SU-DHL-6 (cell line): ENCODE results near the gene HK3.

Experiments
- H2AFZ ChIP-seq: fragments of 200-600 bp; sonication (generic); 2 replicates; pipeline ENCODE4 v1.6.1; 2014; ENCODE audit warnings: low read depth, mild to moderate bottlenecking, moderate library complexity, mixed read lengths, antibody characterized with exemption, low read length; ENCODE audit not compliant: severe bottlenecking
- H3F3A ChIP-seq: fragments of 200-600 bp; shearing (Covaris generic); 2 replicates; pipeline ENCODE4 v1.6.0; 2016; ENCODE audit warnings: antibody characterized with exemption, mild to moderate bottlenecking; ENCODE audit not compliant: insufficient read depth
- H3K27ac ChIP-seq: fragments of 200-600 bp; sonication (generic); 2 replicates; pipeline ENCODE4 v1.5.1; 2016; ENCODE audit warnings: low read depth, mild to moderate bottlenecking, low read length, moderate library complexity, mixed read lengths
- H3K27me3 ChIP-seq: fragments of 200-600 bp; sonication (generic), shearing (Covaris generic); 2 replicates; pipeline ENCODE4 v1.6.0; 2014; ENCODE audit warnings: mild to moderate bottlenecking, low read length
- H3K36me3 ChIP-seq: fragments of 200-600 bp; sonication (generic); 2 replicates; pipeline ENCODE4 v1.6.1; 2014; ENCODE audit warnings: mild to moderate bottlenecking, low read length, mixed read lengths
- H3K4me2 ChIP-seq: fragments of 300-600, 200-600 bp; shearing (Covaris generic), sonication (generic); 2 replicates; pipeline ENCODE4 v1.6.0; 2014; ENCODE audit warnings: low read length, low read depth, mild to moderate bottlenecking; ENCODE audit not compliant: poor library complexity, severe bottlenecking
- H3K4me3 ChIP-seq: fragments of 200-600 bp; sonication (generic); 2 replicates; pipeline ENCODE4 v1.5.1; 2014; ENCODE audit warnings: antibody characterized with exemption, low read length, mild to moderate bottlenecking, mixed read lengths; ENCODE audit not compliant: insufficient read depth, poor library complexity, severe bottlenecking
- H3K79me2 ChIP-seq: fragments of 200-600 bp; sonication (generic); 2 replicates; pipeline ENCODE4 v1.6.1; 2014; ENCODE audit warnings: mild to moderate bottlenecking, low read length, moderate library complexity; ENCODE audit not compliant: insufficient read depth
- H3K9ac ChIP-seq: fragments of 200-600 bp; sonication (generic); 2 replicates; pipeline ENCODE4 v1.7.0; 2014; ENCODE audit warnings: mild to moderate bottlenecking, low read length
- H3K9me2 ChIP-seq: fragments of 200-600 bp; sonication (generic); replicated peaks from 2 replicates; pipeline ENCODE4 v1.6.1; 2014; ENCODE audit warnings: low read length; ENCODE audit not compliant: insufficient read depth
- H3K9me3 ChIP-seq: fragments of 200-600 bp; sonication (generic); 2 replicates; pipeline ENCODE4 v1.6.1; 2014; ENCODE audit warnings: low read length, mixed read lengths; ENCODE audit not compliant: insufficient read depth
- H4K20me1 ChIP-seq: fragments of 200-600 bp; sonication (generic); 2 replicates; pipeline ENCODE4 v1.6.1; 2014; ENCODE audit warnings: low read depth, mild to moderate bottlenecking, antibody characterized with exemption, low read length, moderate library complexity, mixed read lengths
- EZH2phosphoT487 ChIP-seq: fragments of 200-600 bp; sonication (generic), shearing (Covaris generic); conservative IDR thresholded peaks from 2 replicates; pipeline ENCODE4 v1.6.1; 2018; ENCODE audit warnings: mild to moderate bottlenecking, antibody characterized with exemption, low read length, moderate library complexity, mixed read lengths
- TF ChIP-seq, protein P1 (sequence below): fragments of 200-600 bp; sonication (generic); IDR thresholded peaks from one replicate; pipeline ENCODE4 v1.5.1; 2017; ENCODE audit warnings: antibody characterized with exemption, mild to moderate bottlenecking, low read length, moderate library complexity; ENCODE audit not compliant: insufficient read depth, poor library complexity, severe bottlenecking

Gene HK3

DNA sequence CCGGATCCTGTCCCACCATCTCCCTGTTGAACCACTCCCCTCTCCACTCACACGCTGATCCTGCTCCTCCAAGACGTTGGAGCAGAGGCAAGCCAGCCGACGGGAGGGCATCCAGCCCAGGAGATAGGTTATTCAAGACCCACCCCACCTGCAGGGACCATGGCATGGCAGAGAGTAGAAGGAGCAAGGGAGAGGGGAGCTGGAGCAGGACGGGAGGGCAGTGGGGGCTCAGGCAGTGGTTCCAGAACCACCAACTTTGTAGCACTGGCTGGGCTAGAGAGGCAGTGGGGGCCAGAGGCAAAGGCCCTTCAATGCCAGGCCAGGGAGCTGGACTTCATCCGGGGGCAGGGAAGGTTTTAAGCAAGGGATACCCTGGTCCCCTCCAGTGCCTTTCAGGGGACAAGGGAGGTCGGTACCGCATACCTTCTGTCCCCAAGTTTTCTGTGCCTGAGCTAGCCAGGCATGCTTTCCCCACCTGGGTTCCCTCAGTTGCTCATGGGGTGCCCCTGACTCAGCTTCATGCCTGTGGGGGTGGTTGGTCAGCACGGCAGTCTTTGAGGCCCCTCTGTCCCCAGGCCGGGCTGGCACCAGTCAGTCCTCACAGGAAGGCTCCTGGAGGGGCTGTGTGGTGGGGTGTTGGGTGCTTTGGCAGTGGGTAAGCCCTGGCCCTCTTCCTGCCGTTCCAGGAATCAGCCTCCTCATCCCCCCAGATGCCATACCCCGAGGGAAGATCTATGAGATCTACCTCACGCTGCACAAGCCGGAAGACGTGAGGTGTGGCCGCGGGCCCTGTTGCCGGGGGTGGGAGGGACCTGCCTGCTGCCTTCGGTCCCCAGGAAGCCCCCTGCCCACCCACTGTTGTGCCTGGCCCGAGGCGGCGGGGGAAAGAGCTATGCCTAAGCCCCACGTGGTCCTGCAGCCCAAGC lies 22.4 kb downstream of the HK3 start:
- H3K4me2 ChIP-seq = no peak overlapping the region
- no peak overlapping the region for H3K4me3 ChIP-seq
- H3K9me3 ChIP-seq = no peaks in the 10 kb centered on the region
- no peaks in the 10 kb centered on the region for H3K36me3 ChIP-seq
- H3K9me2 ChIP-seq = no peaks in the 10 kb centered on the region
- no peaks in the 10 kb centered on the region for H3K27me3 ChIP-seq
- H3F3A ChIP-seq = no peaks in the 10 kb centered on the region
- no peak overlapping the region for H2AFZ ChIP-seq
- TF ChIP-seq EZH2phosphoT487 = no peak
- TF ChIP-seq, protein P1, sequence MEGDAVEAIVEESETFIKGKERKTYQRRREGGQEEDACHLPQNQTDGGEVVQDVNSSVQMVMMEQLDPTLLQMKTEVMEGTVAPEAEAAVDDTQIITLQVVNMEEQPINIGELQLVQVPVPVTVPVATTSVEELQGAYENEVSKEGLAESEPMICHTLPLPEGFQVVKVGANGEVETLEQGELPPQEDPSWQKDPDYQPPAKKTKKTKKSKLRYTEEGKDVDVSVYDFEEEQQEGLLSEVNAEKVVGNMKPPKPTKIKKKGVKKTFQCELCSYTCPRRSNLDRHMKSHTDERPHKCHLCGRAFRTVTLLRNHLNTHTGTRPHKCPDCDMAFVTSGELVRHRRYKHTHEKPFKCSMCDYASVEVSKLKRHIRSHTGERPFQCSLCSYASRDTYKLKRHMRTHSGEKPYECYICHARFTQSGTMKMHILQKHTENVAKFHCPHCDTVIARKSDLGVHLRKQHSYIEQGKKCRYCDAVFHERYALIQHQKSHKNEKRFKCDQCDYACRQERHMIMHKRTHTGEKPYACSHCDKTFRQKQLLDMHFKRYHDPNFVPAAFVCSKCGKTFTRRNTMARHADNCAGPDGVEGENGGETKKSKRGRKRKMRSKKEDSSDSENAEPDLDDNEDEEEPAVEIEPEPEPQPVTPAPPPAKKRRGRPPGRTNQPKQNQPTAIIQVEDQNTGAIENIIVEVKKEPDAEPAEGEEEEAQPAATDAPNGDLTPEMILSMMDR = no peak
- H4K20me1 ChIP-seq = no peaks in the 10 kb centered on the region
- H3K79me2 ChIP-seq = no peaks in the 10 kb centered on the region
- H3K9ac ChIP-seq = no peak overlapping the region
- H3K27ac ChIP-seq = no peak overlapping the region

DNA sequence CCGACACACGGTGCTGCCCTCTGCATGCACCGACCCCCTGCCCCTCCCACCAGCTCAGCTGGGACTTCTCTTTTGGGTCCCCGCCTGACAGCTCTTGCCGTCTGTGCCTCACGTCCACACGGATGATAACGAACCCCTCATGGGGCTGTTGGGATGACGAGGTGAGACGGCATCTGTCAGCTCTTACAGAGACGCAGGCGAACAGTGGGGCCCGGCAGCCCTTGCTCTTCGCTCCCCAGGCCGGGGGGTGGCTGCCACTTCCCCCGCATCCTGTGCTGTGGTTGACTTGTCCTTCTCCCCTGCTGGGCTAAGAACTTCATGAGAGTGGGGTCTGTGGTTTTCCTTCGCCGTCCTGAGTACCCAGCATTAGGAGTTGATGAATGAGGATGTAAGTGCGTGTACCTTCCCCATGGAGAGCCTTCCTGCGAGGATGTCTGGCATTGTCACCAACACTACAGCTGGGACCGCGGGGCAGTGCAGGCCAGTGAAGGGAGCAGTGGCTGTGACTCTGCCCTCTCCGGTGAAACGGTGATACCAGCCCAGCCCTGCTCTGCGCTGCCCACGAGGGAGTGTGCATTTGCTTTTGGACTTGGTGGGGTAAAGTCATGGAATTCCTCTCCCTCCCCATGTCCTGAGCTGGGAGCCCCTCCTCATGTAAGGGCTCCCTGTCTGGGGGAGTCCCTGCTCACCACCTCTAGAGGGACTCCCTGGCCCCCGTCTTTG lies 23.2 kb downstream of the HK3 start:
- no peaks in the 10 kb centered on the region for H3K9me3 ChIP-seq
- H4K20me1 ChIP-seq = no peaks in the 10 kb centered on the region
- no peak overlapping the region for H3K4me2 ChIP-seq
- H3K36me3 ChIP-seq = no peaks in the 10 kb centered on the region
- H3K79me2 ChIP-seq = no peaks in the 10 kb centered on the region
- H3K27ac ChIP-seq = no peak overlapping the region
- no peak overlapping the region for H3K9ac ChIP-seq
- H2AFZ ChIP-seq = no peak overlapping the region
- H3F3A ChIP-seq = no peaks in the 10 kb centered on the region
- no peak overlapping the region for H3K4me3 ChIP-seq
- no peak for TF ChIP-seq EZH2phosphoT487
- TF ChIP-seq, protein P1 = no peak
- no peaks in the 10 kb centered on the region for H3K27me3 ChIP-seq
- no peaks in the 10 kb centered on the region for H3K9me2 ChIP-seq

DNA sequence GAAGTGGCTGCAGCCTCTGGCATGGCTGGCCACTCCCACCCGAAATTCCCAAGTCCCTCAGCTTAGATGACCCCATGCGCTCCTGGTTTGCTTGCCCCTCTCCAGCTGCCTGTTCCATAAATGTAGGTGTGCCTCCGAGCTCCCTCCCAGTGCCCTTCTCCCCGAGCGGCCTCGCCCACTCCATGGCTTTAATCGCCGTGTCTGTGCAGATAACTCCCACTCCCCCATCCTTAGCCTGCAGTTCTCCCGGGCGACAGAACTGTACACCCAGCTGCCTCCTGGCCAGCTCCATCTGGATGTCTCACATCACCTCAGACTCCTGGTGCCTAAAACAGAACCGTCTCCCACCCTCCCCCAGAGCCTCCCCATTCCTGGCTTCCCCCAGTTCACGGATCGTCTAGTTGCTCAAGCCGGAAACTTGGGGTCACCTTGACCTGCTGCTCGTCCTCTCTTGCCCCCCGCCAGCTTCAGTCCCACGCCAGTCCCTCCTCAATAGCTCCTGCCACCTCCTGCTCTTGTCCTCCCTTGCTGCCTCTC lies 24.1 kb downstream of the HK3 start:
- Histone ChIP-seq H3K27me3 (no peaks in the 10 kb centered on the region), H3K4me3 (no peak overlapping the region), H3K79me2 (no peaks in the 10 kb centered on the region), H3K4me2 (no peak overlapping the region), H3K27ac (no peak overlapping the region), H4K20me1 (no peaks in the 10 kb centered on the region), H3F3A (no peaks in the 10 kb centered on the region), H2AFZ (no peak overlapping the region), H3K9me2 (no peaks in the 10 kb centered on the region), H3K9ac (no peak overlapping the region), H3K9me3 (no peaks in the 10 kb centered on the region), H3K36me3 (no peaks in the 10 kb centered on the region)
- TF ChIP-seq, protein P1 = no peak
- TF ChIP-seq EZH2phosphoT487 = no peak
